ENCODE measurements around the gene MACROD2. TPM values are rescaled to one million over a fixed set of nuclear protein-coding genes. Genes with fewer than 3 reads are reported as not detected.

Gene MACROD2
- total RNA-seq, 2 experiments from 2014 or later, result not detected

GRCh38 chr20:15867899-15868298, 1872.6 kb downstream of the MACROD2 start:
- no peak overlapping the region for H3K27ac Mint-ChIP-seq
- no peak for DNase-seq
- H3K4me3 Mint-ChIP-seq, result no peak overlapping the region
- peaks cover 8% of the 10 kb centered on the region for H3K9me3 Mint-ChIP-seq
- ChIA-PET CTCF (no interaction called here), POLR2A (no interaction called here)
- H3K27me3 Mint-ChIP-seq, result no peaks in the 10 kb centered on the region
- no peaks in the 10 kb centered on the region for H3K4me1 Mint-ChIP-seq
- H3K36me3 Mint-ChIP-seq (ENCODE audit: low read depth), result no peaks in the 10 kb centered on the region

DNA sequence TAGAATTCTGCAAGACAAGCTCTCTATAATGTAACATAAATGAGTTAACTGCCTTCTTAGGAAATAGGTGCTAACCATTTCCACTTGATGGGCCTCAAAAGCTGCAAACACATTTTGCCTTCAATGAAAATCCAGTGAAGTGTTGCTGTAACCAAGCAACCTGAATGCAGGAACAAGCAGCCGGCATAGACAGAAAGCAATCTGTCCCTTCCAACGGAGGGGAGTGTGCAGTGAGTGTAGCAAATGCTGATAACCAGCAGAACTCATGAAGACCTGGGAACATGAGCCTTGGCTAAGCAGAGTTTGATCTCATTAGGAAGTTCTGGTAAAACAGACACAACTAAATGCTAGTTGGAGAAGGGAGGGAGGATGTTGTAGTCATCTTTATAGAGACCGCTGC, 1880.1 kb downstream of the MACROD2 start:
- Mint-ChIP-seq H3K36me3 (ENCODE audit: low read depth) (no peaks in the 10 kb centered on the region), H3K9me3 (peaks cover 23% of the 10 kb centered on the region), H3K27ac (no peak overlapping the region), H3K27me3 (no peaks in the 10 kb centered on the region), H3K4me3 (no peak overlapping the region), H3K4me1 (no peaks in the 10 kb centered on the region)
- POLR2A ChIA-PET, result no interaction called here
- no peak for DNase-seq
- CTCF ChIA-PET, result no interaction called here

GRCh38 chr20:15882553-15882952, 1887.2 kb downstream of the MACROD2 start:
- H3K36me3 Mint-ChIP-seq (ENCODE audit: low read depth), result no peaks in the 10 kb centered on the region
- CTCF ChIA-PET, result no interaction called here
- H3K27ac Mint-ChIP-seq, result no peak overlapping the region
- H3K4me3 Mint-ChIP-seq, result no peak overlapping the region
- H3K4me1 Mint-ChIP-seq, result no peaks in the 10 kb centered on the region
- DNase-seq, result no peak
- POLR2A ChIA-PET, result no interaction called here
- no peaks in the 10 kb centered on the region for H3K27me3 Mint-ChIP-seq
- peaks cover 14% of the 10 kb centered on the region for H3K9me3 Mint-ChIP-seq

DNA sequence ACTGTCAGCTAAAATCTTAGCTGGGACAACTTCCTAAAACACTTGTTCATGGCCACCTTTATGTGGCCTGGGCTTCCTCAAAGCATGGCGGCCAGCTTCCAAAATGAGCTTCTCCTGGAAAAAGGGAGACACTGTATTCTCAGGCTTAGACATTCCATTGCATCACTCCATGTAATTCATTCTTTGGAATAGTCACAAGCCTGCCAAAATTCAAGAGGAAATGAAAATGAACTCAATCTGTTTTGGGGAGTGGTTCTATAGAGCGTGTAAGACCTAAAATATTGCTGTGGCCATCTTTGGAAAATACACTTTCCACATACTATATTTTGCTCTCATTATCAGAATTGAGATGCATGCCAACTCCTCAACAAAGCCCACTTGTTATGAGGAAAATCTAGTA, 1890.9 kb downstream of the MACROD2 start:
- DNase-seq, result no peak
- no peaks in the 10 kb centered on the region for H3K36me3 Mint-ChIP-seq (ENCODE audit: low read depth)
- H3K4me3 Mint-ChIP-seq, result no peak overlapping the region
- H3K27ac Mint-ChIP-seq, result no peak overlapping the region
- CTCF ChIA-PET, result no interaction called here
- H3K27me3 Mint-ChIP-seq, result no peaks in the 10 kb centered on the region
- POLR2A ChIA-PET, result no interaction called here
- H3K4me1 Mint-ChIP-seq, result no peaks in the 10 kb centered on the region
- H3K9me3 Mint-ChIP-seq, result peaks cover 3% of the 10 kb centered on the region

- H3K9me3 Mint-ChIP-seq, result peaks cover 3% of the 10 kb centered on the region
- POLR2A ChIA-PET, result no interaction called here
- no peak for DNase-seq
- no peaks in the 10 kb centered on the region for H3K36me3 Mint-ChIP-seq (ENCODE audit: low read depth)
- H3K4me3 Mint-ChIP-seq, result no peak overlapping the region
- CTCF ChIA-PET, result no interaction called here
- no peaks in the 10 kb centered on the region for H3K27me3 Mint-ChIP-seq
- H3K4me1 Mint-ChIP-seq, result no peaks in the 10 kb centered on the region
- no peak overlapping the region for H3K27ac Mint-ChIP-seq
Measured at GRCh38 chr20:15887387-15887786, 1892.1 kb downstream of the MACROD2 start.

- ChIA-PET POLR2A (no interaction called here), CTCF (no interaction called here)
- H3K9me3 Mint-ChIP-seq, result peaks cover 3% of the 10 kb centered on the region
- peaks cover 7% of the 10 kb centered on the region for H3K27me3 Mint-ChIP-seq
- H3K36me3 Mint-ChIP-seq (ENCODE audit: low read depth), result no peaks in the 10 kb centered on the region
- H3K4me3 Mint-ChIP-seq, result no peak overlapping the region
- no peaks in the 10 kb centered on the region for H3K4me1 Mint-ChIP-seq
- DNase-seq, result no peak
- no peak overlapping the region for H3K27ac Mint-ChIP-seq
Measured at GRCh38 chr20:15889061-15889460, 1893.7 kb downstream of the MACROD2 start.

DNA sequence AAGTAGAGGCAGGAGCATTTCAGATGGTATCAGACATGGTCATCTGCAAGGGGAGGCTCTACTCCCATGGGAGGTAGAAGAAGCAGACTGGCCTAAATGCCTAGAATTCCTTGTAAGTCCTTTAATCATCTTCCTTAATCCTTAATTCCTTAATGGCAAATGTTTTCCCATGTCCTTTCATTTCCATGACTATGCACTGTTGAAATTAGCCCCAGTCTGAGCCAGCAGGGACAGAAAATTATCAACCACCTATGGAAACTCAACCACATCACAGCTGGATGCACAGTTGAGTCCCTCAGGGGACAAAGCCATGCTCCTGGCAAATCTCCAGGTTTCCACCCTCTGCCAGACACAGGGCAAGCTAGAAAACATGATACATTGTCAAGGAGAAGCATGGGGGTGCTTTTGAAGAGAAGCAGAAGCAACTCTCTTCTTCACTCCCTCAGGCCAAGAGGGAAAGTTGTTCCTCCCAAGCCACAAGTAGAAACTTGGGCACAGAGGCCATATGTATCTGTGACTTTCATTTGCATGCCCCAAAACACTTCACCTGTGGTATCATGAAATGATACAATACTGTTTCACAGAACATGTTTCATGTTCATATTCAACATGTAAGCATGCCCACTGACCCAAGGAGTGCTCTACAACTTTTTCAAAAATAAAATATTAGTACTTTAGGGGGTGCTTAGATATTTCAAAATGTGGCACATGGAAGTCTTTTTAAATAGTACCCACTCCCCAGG, 1894.4 kb downstream of the MACROD2 start:
- ChIA-PET CTCF (no interaction called here), POLR2A (no interaction called here)
- H3K27ac Mint-ChIP-seq, result no peak overlapping the region
- no peaks in the 10 kb centered on the region for H3K36me3 Mint-ChIP-seq (ENCODE audit: low read depth)
- H3K4me3 Mint-ChIP-seq, result no peak overlapping the region
- H3K4me1 Mint-ChIP-seq, result no peaks in the 10 kb centered on the region
- H3K27me3 Mint-ChIP-seq, result peaks cover 7% of the 10 kb centered on the region
- peaks cover 3% of the 10 kb centered on the region for H3K9me3 Mint-ChIP-seq
- no peak for DNase-seq

DNA sequence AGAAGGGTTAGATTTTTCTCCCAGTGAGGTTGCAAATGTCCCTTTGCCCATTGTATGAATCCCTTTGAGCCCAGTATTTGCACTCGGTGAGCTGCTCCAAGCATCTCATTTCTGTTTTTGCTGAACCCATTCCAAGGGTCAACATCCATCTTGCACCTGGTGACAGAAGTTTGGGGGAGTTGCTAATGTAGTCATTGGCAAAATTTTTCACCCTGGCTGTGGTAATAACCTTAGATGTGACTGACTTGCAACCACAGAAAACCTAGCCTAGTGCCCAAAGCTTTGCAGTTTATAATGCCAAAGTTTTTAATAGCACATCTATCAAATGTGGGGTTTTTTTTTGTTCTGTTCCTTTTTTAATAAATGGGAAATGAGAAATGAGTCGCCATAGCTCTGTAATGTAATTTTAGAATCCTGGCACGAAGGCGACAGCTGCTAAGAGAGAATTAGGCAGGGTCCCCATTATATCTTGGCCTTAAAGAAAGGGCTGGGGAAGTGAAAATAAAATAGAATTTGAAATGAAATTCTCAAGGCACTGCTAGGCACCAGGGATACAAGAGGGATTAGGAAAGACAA, 1895.2 kb downstream of the MACROD2 start:
- Mint-ChIP-seq H3K4me1 (peaks cover 4% of the 10 kb centered on the region), H3K36me3 (ENCODE audit: low read depth) (no peaks in the 10 kb centered on the region), H3K9me3 (peaks cover 3% of the 10 kb centered on the region), H3K27me3 (peaks cover 7% of the 10 kb centered on the region), H3K4me3 (no peak overlapping the region), H3K27ac (no peak overlapping the region)
- no peak for DNase-seq
- POLR2A ChIA-PET, result no interaction called here
- CTCF ChIA-PET, result no interaction called here

DNA sequence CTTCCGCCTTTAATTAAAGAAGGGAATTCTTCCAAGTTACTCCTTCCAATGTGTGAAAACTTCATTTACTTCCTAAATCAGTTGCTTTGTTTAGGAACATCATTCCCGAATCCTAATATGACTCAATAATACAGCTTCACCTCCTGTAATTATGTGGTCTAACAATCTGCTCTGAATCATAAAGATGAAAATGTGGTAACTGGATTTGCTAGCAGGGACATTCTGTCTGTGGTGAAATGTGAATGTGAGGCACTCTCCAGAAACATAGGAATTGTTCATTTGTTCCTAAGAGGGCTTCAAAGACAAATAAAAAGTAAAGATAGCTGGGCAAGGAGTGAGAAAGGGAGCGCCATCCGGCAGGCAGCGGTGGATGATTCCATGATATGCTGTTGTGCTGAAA, 1899.8 kb downstream of the MACROD2 start:
- Mint-ChIP-seq H3K27me3 (peaks cover 7% of the 10 kb centered on the region), H3K9me3 (peaks cover 3% of the 10 kb centered on the region), H3K27ac (no peak overlapping the region), H3K4me3 (no peak overlapping the region), H3K4me1 (peaks cover 12% of the 10 kb centered on the region), H3K36me3 (ENCODE audit: low read depth) (no peaks in the 10 kb centered on the region)
- DNase-seq, result no peak
- POLR2A ChIA-PET, result no interaction called here
- CTCF ChIA-PET, result no interaction called here

DNA sequence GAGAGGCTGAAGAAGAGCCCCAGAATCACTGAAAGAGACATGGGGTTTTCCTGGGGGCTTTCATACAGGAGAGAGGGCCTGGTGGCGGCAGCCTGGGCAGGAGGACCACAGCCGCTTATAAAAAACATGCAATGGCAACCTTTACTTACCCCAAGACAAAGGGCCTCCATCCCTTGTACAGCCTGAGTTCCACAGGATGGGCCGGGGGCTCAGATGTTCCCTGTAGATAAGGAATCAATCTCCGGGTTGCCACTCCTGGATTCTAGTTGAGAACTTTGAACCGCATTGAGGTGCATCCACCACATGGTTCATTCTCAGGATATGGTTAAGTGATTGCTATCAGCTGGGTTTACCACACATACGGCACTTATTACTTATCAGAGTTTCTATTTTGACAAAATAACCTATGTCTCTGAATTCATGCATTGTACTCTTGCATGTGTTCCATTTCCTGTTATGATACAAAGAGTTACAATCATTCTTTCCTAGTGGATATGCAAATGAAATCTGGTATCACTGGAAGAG, 1900.3 kb downstream of the MACROD2 start:
- Mint-ChIP-seq H3K4me3 (no peak overlapping the region), H3K27ac (no peak overlapping the region), H3K36me3 (ENCODE audit: low read depth) (no peaks in the 10 kb centered on the region), H3K4me1 (peaks cover 12% of the 10 kb centered on the region), H3K9me3 (peaks cover 3% of the 10 kb centered on the region), H3K27me3 (peaks cover 7% of the 10 kb centered on the region)
- peak; percentile 16 for DNase-seq
- ChIA-PET CTCF (no interaction called here), POLR2A (no interaction called here)

- Mint-ChIP-seq H3K36me3 (ENCODE audit: low read depth) (no peaks in the 10 kb centered on the region), H3K27ac (no peak overlapping the region), H3K27me3 (no peaks in the 10 kb centered on the region), H3K9me3 (peaks cover 8% of the 10 kb centered on the region), H3K4me3 (no peak overlapping the region), H3K4me1 (peaks cover 12% of the 10 kb centered on the region)
- POLR2A ChIA-PET, result no interaction called here
- CTCF ChIA-PET, result no interaction called here
- no peak for DNase-seq
Measured at GRCh38 chr20:15899967-15900366, 1904.7 kb downstream of the MACROD2 start.

- POLR2A ChIA-PET, result no interaction called here
- peaks cover 5% of the 10 kb centered on the region for H3K9me3 Mint-ChIP-seq
- no peak for DNase-seq
- H3K27ac Mint-ChIP-seq, result no peak overlapping the region
- H3K4me1 Mint-ChIP-seq, result peaks cover 9% of the 10 kb centered on the region
- CTCF ChIA-PET, result no interaction called here
- H3K36me3 Mint-ChIP-seq (ENCODE audit: low read depth), result no peaks in the 10 kb centered on the region
- no peaks in the 10 kb centered on the region for H3K27me3 Mint-ChIP-seq
- no peak overlapping the region for H3K4me3 Mint-ChIP-seq
Measured at GRCh38 chr20:15900443-15900842, 1905.1 kb downstream of the MACROD2 start.

DNA sequence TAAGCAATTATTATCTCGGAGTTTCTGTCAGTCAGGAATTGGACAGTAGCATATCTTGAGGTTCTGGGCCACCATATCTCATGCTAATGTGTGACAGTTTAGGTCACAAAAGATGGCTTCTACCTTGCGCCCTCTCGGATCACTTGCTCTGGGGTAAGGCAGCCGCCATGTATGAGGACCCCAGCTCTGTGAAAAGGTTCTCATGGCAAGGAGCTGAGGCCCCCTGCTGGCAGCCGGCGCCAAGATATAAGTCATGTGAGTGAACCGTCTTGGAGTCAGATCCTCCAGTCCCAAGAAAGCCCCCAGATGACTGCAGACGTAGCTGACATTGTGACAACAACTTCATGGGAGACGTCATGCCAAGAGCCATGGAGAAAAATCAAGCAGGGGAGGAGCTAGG, 1907.2 kb downstream of the MACROD2 start:
- Mint-ChIP-seq H3K27ac (no peak overlapping the region), H3K4me3 (no peak overlapping the region), H3K9me3 (peaks cover 5% of the 10 kb centered on the region), H3K27me3 (no peaks in the 10 kb centered on the region), H3K36me3 (ENCODE audit: low read depth) (no peaks in the 10 kb centered on the region), H3K4me1 (no peaks in the 10 kb centered on the region)
- POLR2A ChIA-PET, result no interaction called here
- no peak for DNase-seq
- CTCF ChIA-PET, result no interaction called here

GRCh38 chr20:15905661-15906060, 1910.3 kb downstream of the MACROD2 start:
- Mint-ChIP-seq H3K36me3 (ENCODE audit: low read depth) (no peaks in the 10 kb centered on the region), H3K27ac (no peak overlapping the region), H3K9me3 (peaks cover 6% of the 10 kb centered on the region), H3K4me3 (no peak overlapping the region), H3K4me1 (no peaks in the 10 kb centered on the region), H3K27me3 (no peaks in the 10 kb centered on the region)
- ChIA-PET POLR2A (no interaction called here), CTCF (no interaction called here)
- DNase-seq, result no peak

Measured in activated CD4-positive, alpha-beta memory T cell treated with anti-CD3 and anti-CD28 coated beads, Interleukin-2, amount 10 ng/mL, durations not matched to agents 7 days and 5 days (primary cell).